CD14-positive monocyte (primary cell): Measurements from ENCODE around the gene NCL. TPM values are rescaled to one million over a fixed set of nuclear protein-coding genes. Genes with fewer than 3 reads are reported as not detected.

Experiments
- DNase-seq, 3 donors: peaks; one replicate each; pipeline ENCODE4 v3.0.0-alpha.2; 2011 to 2022
- H2AFZ ChIP-seq: 2 replicates; pipeline ENCODE4 v1.6.0; 2012; ENCODE audit warnings: mild to moderate bottlenecking, low read depth, low read length, inconsistent platforms; ENCODE audit not compliant: insufficient read depth, poor library complexity, severe bottlenecking
- H3K27ac ChIP-seq, 2 donors: 1 replicate in 1 of 2; 2 replicates in 1 of 2; pipeline ENCODE4 v1.5.1; 2012 to 2013; ENCODE audit warnings: low read length in 2 of 2, control low read depth in 1 of 2, inconsistent platforms in 1 of 2, low read depth in 1 of 2, mild to moderate bottlenecking in 1 of 2
- H3K27me3 ChIP-seq, 2 donors: one replicate each; pipeline versions ENCODE4 v1.6.0 to v1.6.1; 2011 to 2013; ENCODE audit warnings: low read length in 2 of 2; ENCODE audit not compliant: control insufficient read depth in 2 of 2, insufficient read depth in 2 of 2
- H3K36me3 ChIP-seq, 2 donors: replicated peaks in 1 of 2; 1 replicate in 1 of 2; 2 replicates in 1 of 2; pipeline versions ENCODE4 v1.5.1 to v1.6.1; 2012 to 2013; ENCODE audit warnings: low read length in 2 of 2, control low read depth in 1 of 2, inconsistent platforms in 1 of 2, mild to moderate bottlenecking in 1 of 2; ENCODE audit not compliant: insufficient read depth in 2 of 2, control insufficient read depth in 1 of 2
- H3K4me1 ChIP-seq, 2 donors: 1 replicate in 1 of 2; 2 replicates in 1 of 2; pipeline versions ENCODE4 v1.5.1 to v1.6.1; 2012 to 2013; ENCODE audit warnings: low read length in 2 of 2, control low read depth in 1 of 2, inconsistent platforms in 1 of 2, mild to moderate bottlenecking in 1 of 2, moderate library complexity in 1 of 2; ENCODE audit not compliant: insufficient read depth in 2 of 2, control insufficient read depth in 1 of 2
- H3K4me2 ChIP-seq: replicated peaks from 2 replicates; pipeline ENCODE3; 2012; ENCODE audit warnings: low read length, moderate library complexity, mild to moderate bottlenecking; ENCODE audit not compliant: poor library complexity, severe bottlenecking; ENCODE audit errors: extremely low read depth
- H3K4me3 ChIP-seq, 3 experiments: fragments of 200-600 bp in 1 of 3; sonication (generic) in 1 of 3; replicated peaks in 1 of 3; 1 replicate in 2 of 3; 2 replicates in 1 of 3; pipeline ENCODE4 v1.5.1; 2011 to 2013; ENCODE audit warnings: low read length in 3 of 3, mild to moderate bottlenecking in 3 of 3, control low read depth in 2 of 3, low read depth in 2 of 3, inconsistent platforms in 1 of 3, moderate library complexity in 1 of 3
- H3K79me2 ChIP-seq: 2 replicates; pipeline ENCODE4 v1.6.0; 2012; ENCODE audit warnings: mild to moderate bottlenecking, control low read depth, inconsistent platforms, low read length, moderate library complexity; ENCODE audit not compliant: insufficient read depth
- H3K9ac ChIP-seq: 2 replicates; pipeline ENCODE4 v1.6.0; 2017; ENCODE audit warnings: low read length, mild to moderate bottlenecking; ENCODE audit not compliant: insufficient read depth, poor library complexity, severe bottlenecking
- H3K9me3 ChIP-seq, 2 donors: replicated peaks in 1 of 2; 1 replicate in 1 of 2; 2 replicates in 1 of 2; pipeline versions ENCODE4 v1.5.1 to v1.6.1; 2012 to 2013; ENCODE audit warnings: low read length in 2 of 2, control low read depth in 1 of 2; ENCODE audit not compliant: control insufficient read depth in 1 of 2, insufficient read depth in 1 of 2
- H4K20me1 ChIP-seq: 2 replicates; pipeline ENCODE4 v1.6.0; 2012; ENCODE audit warnings: mild to moderate bottlenecking, low read length, control low read depth, moderate library complexity; ENCODE audit not compliant: insufficient read depth
- H3K27ac Mint-ChIP-seq, 7 donors: one replicate each; pipeline ENCODE4 v1.8.0; 2020; ENCODE audit warnings: mild to moderate bottlenecking in 7 of 7, mixed read lengths in 7 of 7, moderate library complexity in 6 of 7, inconsistent platforms in 2 of 7
- H3K27me3 Mint-ChIP-seq, 3 donors: one replicate each; pipeline ENCODE4 v1.8.0; 2021 to 2022; ENCODE audit warnings: low read depth in 3 of 3, mild to moderate bottlenecking in 3 of 3, mixed read lengths in 3 of 3, moderate library complexity in 3 of 3, inconsistent platforms in 1 of 3
- H3K36me3 Mint-ChIP-seq, 2 donors: one replicate each; pipeline ENCODE4 v1.8.0; 2020; ENCODE audit warnings: mixed read lengths in 2 of 2, inconsistent platforms in 1 of 2, mild to moderate bottlenecking in 1 of 2
- H3K4me1 Mint-ChIP-seq: one replicate; pipeline ENCODE4 v1.8.0; 2020; ENCODE audit warnings: mild to moderate bottlenecking, mixed read lengths
- H3K4me3 Mint-ChIP-seq, 2 donors: one replicate each; pipeline ENCODE4 v1.8.0; 2020; ENCODE audit warnings: mild to moderate bottlenecking in 2 of 2, mixed read lengths in 2 of 2, moderate library complexity in 1 of 2
- H3K9me3 Mint-ChIP-seq, 7 donors: one replicate each; pipeline ENCODE4 v1.8.0; 2020 to 2022; ENCODE audit warnings: mixed read lengths in 7 of 7, mild to moderate bottlenecking in 6 of 7, moderate library complexity in 6 of 7, inconsistent platforms in 2 of 7
- WGBS: methylation state at CpG from one replicate; pipeline ENCODE4 v1.1.5; 2013; ENCODE audit warnings: missing lambda C conversion rate; ENCODE audit not compliant: insufficient coverage; 5-methylcytosine and 5-hydroxymethylcytosine counted together
- intact Hi-C, 2 donors: fragments of 100-400 bp; cut with micrococcal nuclease; formaldehyde crosslinking; loops; one replicate each; pipeline versions ENCODE4 v1.15.0 to v1.15.1; 2023
- polyA plus RNA-seq, 3 donors: library from polyadenylated mRNA; depleted of rRNA in 1 of 3; unstranded in 2 of 3; stranded (reverse) in 1 of 3; fragments of 300-500 nt in 2 of 3; fragments of >200 nt in 1 of 3; fragmentation: Illumina TruSeq in 2 of 3; gene quantifications; 1 replicate in 2 of 3; 2 replicates in 1 of 3; pipeline ENCODE4 v1.2.3, GENCODE V29; 2012 to 2021
- TF ChIP-seq, protein P1 (sequence below): fragments of 200-600 bp; IDR thresholded peaks from one replicate; pipeline ENCODE4 v1.8.0; 2022; ENCODE audit warnings: antibody characterized with exemption, mild to moderate bottlenecking

NCL gene
- polyA plus RNA-seq, 3 donors, result 26.2 to 143 (median 106) TPM

DNA sequence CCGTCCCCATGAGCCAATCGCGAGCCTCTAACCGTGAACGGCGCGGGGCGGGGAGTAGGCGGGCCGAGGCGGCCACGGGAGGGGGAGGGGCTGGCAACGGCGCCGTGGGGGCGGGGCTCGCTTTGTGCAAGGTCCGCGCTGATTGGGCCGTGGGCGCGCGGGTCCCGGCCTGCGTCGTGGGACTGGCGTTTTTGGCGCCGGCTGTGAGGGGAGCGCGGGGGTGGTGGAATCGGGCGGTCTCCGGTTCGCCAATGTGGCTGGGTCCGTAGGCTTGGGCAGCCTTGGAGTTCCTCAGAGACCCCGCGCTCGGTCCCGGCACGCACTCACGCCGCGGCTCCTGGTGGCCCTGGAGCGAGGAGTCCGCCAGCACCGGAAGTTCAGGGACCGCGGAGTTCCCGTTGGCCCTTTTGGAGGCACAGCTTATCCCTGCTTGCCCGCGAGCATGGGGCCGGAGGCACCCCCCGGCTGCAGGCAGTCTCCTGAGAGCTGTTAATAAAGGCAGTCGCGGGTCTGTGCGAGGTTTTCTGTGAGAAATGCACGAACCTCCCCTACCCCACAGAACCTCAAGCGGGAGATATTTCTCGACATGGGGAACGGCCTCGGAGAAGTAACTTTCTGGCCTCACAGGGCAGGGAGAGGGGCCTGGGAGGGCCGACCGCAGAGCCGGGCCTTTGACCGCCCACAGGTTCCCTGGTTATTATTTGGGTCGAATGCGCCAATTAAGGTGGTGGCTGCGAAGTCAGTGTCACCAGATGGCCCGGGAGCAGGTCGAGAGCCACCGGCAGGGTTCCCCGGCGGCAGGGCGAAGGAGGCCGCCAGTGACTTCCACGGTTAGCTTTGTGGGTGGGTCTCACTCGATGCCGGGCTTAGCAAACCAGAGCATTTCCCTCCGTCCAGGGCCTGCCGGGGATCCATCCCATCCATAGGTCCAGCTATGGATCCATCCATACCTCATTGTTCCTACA, 574 bp upstream of the NCL start:
- H3K4me3 ChIP-seq, result peak overlapping the region; percentile 75 to 93 (median 85)
- peaks cover 0 to 4% (median 0%) of the 10 kb centered on the region in 3 donors for H3K27me3 Mint-ChIP-seq
- H3K27me3 ChIP-seq, result no peaks in the 10 kb centered on the region
- peak in 1 of 3 donors; percentile 63 for DNase-seq
- H3K27ac Mint-ChIP-seq, result peak overlapping the region; percentile 97 to 99 (median 99)
- peaks cover 44% of the 10 kb centered on the region for H3K79me2 ChIP-seq
- peaks cover 39 to 47% of the 10 kb centered on the region in 2 donors for H3K4me1 ChIP-seq
- intact Hi-C loops, result loop anchor here (5.0 to 10.0 kb wide), 3 partner anchors 47 to 1090 kb away; partner anchors contain the start of genes EIF4E2 (in 1 of the 2), PDE6D (in 1 of the 2) and TIGD1 (in 1 of the 2)
- peak overlapping the region; percentile 97 for H3K9ac ChIP-seq
- H3K36me3 Mint-ChIP-seq, result peaks cover 27 to 30% of the 10 kb centered on the region in 2 donors
- WGBS, result under 1% methylated on average over 71 of the region's 81 CpGs
- H3K9me3 Mint-ChIP-seq, result peaks cover 0 to 4% (median 0%) of the 10 kb centered on the region in 7 donors
- peak overlapping the region; percentile 85 to 94 for H3K4me3 Mint-ChIP-seq
- peak overlapping the region; percentile 90 for H2AFZ ChIP-seq
- H3K9me3 ChIP-seq, result no peaks in the 10 kb centered on the region
- TF ChIP-seq, protein P1, sequence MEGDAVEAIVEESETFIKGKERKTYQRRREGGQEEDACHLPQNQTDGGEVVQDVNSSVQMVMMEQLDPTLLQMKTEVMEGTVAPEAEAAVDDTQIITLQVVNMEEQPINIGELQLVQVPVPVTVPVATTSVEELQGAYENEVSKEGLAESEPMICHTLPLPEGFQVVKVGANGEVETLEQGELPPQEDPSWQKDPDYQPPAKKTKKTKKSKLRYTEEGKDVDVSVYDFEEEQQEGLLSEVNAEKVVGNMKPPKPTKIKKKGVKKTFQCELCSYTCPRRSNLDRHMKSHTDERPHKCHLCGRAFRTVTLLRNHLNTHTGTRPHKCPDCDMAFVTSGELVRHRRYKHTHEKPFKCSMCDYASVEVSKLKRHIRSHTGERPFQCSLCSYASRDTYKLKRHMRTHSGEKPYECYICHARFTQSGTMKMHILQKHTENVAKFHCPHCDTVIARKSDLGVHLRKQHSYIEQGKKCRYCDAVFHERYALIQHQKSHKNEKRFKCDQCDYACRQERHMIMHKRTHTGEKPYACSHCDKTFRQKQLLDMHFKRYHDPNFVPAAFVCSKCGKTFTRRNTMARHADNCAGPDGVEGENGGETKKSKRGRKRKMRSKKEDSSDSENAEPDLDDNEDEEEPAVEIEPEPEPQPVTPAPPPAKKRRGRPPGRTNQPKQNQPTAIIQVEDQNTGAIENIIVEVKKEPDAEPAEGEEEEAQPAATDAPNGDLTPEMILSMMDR, result no peak
- H3K4me1 Mint-ChIP-seq, result peaks cover 41% of the 10 kb centered on the region
- H3K4me2 ChIP-seq, result peak overlapping the region; percentile 95
- H4K20me1 ChIP-seq, result peaks cover 43% of the 10 kb centered on the region
- H3K36me3 ChIP-seq, result peaks cover 27 to 32% of the 10 kb centered on the region in 2 donors
- peak overlapping the region; percentile 91 to 98 for H3K27ac ChIP-seq

DNA sequence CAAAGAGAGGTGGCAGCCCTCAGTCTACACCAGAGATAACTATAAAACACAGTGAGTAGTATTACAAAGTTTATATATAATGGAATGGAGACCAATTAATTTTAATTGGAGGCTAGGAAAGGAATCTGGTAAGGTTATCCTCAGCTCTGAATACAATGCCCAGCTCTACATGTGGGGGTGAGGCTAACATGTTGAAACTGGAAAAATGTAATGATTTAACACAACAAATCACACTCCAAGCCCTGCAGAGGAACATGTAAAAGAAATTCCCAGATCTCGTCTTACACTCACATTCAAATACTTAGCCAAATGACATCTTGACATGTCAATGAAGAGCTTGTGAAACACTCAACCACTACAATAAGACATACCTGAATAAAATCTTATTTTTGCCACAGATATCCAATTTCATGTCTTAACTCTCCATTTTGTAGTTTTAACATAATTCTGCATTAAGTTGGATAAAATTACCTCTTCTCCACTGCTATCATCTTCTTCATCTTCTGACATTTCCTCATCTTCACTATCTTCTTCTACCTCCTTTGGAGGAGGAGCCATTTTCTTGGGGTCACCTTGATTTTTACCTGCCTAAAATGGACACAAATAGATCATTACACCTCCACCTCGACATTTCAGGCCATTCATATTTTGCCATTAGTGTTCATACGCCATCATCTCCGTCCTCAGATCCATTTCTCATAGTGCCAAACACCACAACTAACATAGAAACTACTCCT, 1.4 kb downstream of the NCL start:
- Histone ChIP-seq H3K36me3 (peaks cover 46 to 52% of the 10 kb centered on the region in 2 donors), H4K20me1 (peaks cover 61% of the 10 kb centered on the region), H3K9me3 (no peaks in the 10 kb centered on the region), H3K9ac (peak overlapping the region; percentile 97), H3K4me1 (peaks cover 25 to 31% of the 10 kb centered on the region in 2 donors), H3K27me3 (no peaks in the 10 kb centered on the region), H3K79me2 (peaks cover 44% of the 10 kb centered on the region), H3K4me3 (peak overlapping the region; percentile 66 to 85 (median 78)), H3K4me2 (peak overlapping the region; percentile 95), H3K27ac (peak overlapping the region in 1 of 2 donors; percentile 98), H2AFZ (no peak overlapping the region)
- DNase-seq, result no peak
- peaks cover 0 to 4% (median 0%) of the 10 kb centered on the region in 7 donors for H3K9me3 Mint-ChIP-seq
- peak overlapping the region; percentile 94 to 96 for H3K4me3 Mint-ChIP-seq
- peak overlapping the region in 6 of 7 donors; percentile 97 to 99 (median 98) for H3K27ac Mint-ChIP-seq
- H3K4me1 Mint-ChIP-seq, result peaks cover 25% of the 10 kb centered on the region
- no peaks in the 10 kb centered on the region for H3K27me3 Mint-ChIP-seq
- H3K36me3 Mint-ChIP-seq, result peaks cover 44 to 46% of the 10 kb centered on the region in 2 donors
- TF ChIP-seq, protein P1, result no peak
- WGBS, result 11% methylated on average over 4 of the region's 4 CpGs
- intact Hi-C loops, result loop anchor here in 1 of 2 donors (5.0 to 10.0 kb wide), 2 partner anchors 319 to 1092 kb away; partner anchors contain the start of genes EIF4E2, PDE6D and TIGD1
